ENCODE results near the gene CITED1. TPM values are rescaled to one million over a fixed set of nuclear protein-coding genes. Genes with fewer than 3 reads are reported as not detected.
"Not testable (repeated sequence)": the region's sequence is repeated elsewhere in the genome, so short reads cannot be mapped to it uniquely, and the experiment has no call there.

Gene CITED1
- total RNA-seq, 1 donor from 2014 or later: not detected

DNA sequence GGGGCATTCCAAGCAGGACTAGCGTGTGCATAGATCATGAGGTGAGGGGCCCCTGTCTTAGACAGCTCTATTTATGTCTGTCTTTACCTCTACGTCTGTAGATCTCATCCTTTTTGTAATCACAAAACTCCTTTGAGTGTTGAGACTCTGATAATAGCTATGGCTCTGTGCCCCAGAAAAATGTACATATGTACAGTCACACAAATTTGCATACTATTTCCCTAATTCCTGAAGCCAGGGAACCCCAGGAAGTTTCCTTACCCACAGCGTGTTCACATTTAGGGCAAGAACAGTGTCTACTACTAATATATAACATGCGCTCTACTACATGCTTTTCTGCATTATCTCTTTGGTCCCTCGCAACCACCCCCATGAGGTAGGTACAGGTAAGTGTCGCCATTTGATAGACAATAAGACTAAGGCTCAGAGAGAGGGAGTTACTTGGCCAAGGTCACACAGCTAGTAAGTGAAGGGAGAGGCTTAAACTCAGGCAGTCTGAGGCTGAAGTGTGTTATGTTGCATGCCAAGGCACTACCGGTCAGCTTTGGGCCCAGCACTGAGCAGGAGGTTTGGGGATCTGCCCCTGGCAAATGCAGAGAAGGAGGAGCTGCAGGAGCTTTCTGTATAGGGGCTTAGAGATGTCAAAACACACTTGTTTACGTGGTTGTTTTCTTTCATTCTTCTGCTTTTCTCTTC, 21.0 kb upstream of the CITED1 start:
- DNase-seq (ENCODE audit: low read depth): no peak
- H3K4me3 ChIP-seq (ENCODE audit: low read depth, low read length): no peak overlapping the region
- TF ChIP-seq, protein P1, sequence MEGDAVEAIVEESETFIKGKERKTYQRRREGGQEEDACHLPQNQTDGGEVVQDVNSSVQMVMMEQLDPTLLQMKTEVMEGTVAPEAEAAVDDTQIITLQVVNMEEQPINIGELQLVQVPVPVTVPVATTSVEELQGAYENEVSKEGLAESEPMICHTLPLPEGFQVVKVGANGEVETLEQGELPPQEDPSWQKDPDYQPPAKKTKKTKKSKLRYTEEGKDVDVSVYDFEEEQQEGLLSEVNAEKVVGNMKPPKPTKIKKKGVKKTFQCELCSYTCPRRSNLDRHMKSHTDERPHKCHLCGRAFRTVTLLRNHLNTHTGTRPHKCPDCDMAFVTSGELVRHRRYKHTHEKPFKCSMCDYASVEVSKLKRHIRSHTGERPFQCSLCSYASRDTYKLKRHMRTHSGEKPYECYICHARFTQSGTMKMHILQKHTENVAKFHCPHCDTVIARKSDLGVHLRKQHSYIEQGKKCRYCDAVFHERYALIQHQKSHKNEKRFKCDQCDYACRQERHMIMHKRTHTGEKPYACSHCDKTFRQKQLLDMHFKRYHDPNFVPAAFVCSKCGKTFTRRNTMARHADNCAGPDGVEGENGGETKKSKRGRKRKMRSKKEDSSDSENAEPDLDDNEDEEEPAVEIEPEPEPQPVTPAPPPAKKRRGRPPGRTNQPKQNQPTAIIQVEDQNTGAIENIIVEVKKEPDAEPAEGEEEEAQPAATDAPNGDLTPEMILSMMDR (IDR thresholded peaks at IDR 0.05; ENCODE audit: insufficient read depth, low read length, poor library complexity, severe bottlenecking): no peak
- no peaks in the 10 kb centered on the region for H3K36me3 ChIP-seq (ENCODE audit: control insufficient read depth, insufficient read depth, low read length)
- peaks cover 2% of the 10 kb centered on the region for H3K27me3 ChIP-seq (ENCODE audit: control insufficient read depth, insufficient read depth, low read length)

DNA sequence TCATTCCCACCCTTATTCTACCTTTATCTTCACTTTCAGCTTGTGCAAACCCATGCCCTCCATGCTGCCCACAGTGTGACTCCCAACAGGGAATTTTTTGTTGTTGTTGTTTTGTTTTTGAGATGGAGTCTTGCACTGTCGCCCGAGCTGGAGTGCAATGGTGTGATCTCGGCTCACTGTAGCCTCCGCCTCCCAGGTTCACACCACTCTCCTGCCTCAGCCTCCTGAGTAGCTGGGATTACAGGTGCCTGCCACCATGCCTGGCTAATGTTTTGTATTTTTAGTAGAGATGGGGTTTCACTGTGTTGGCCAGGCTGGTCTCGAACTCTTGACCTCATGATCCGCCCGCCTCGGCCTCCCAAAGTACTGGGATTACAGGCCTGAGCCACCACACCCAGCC, 13.9 kb upstream of the CITED1 start:
- H3K4me3 ChIP-seq (ENCODE audit: low read depth, low read length); H3K36me3 ChIP-seq (ENCODE audit: control insufficient read depth, insufficient read depth, low read length); DNase-seq (ENCODE audit: low read depth): not testable (repeated sequence)
- H3K27me3 ChIP-seq (ENCODE audit: control insufficient read depth, insufficient read depth, low read length): peaks cover 15% of the 10 kb centered on the region

GRCh38 chrX:72317139-72317538, 11.4 kb upstream of the CITED1 start:
- H3K27me3 ChIP-seq (ENCODE audit: control insufficient read depth, insufficient read depth, low read length): peaks cover 28% of the 10 kb centered on the region
- TF ChIP-seq, protein P1 (IDR thresholded peaks at IDR 0.05; ENCODE audit: insufficient read depth, low read length, poor library complexity, severe bottlenecking): no peak
- no peak for DNase-seq (ENCODE audit: low read depth)
- no peak overlapping the region for H3K4me3 ChIP-seq (ENCODE audit: low read depth, low read length)
- no peaks in the 10 kb centered on the region for H3K36me3 ChIP-seq (ENCODE audit: control insufficient read depth, insufficient read depth, low read length)

DNA sequence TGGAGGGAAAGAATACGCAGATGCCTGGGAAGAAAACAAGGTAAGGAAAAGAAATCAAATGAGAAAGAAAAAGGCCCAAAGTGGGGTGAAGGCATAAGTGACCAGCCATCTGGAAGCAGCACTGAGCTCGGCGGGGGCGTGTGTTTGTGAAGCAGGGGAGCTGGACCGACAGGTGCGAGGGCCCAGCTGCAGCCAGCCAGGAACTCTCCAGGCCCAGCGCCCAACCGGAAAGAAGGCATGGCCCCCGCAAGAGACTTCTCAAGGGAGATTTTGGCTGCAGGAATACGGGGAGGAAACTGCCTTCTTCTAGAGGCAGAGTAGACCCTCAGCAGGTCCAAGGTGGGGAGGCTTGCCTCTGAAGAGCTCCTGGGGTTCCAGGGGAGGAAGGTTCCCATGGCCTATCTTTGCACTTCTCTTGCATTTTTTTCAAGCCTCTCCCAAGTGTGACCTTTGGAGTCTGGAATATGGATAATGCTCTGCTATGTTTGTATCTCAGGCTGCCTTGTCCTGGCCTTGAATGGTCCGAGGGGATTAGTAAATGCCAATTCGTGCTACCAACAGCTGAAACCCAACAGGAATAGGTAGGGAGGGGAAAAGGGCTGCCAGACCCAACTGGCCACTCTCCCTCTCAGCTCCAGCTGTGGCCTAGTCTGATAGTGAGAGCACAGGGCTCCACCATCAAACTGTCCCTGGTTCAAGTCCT, 10.8 kb upstream of the CITED1 start:
- no peak for DNase-seq (ENCODE audit: low read depth)
- Histone ChIP-seq H3K36me3 (ENCODE audit: control insufficient read depth, insufficient read depth, low read length) (no peaks in the 10 kb centered on the region), H3K27me3 (ENCODE audit: control insufficient read depth, insufficient read depth, low read length) (peaks cover 28% of the 10 kb centered on the region), H3K4me3 (ENCODE audit: low read depth, low read length) (no peak overlapping the region)
- TF ChIP-seq, protein P1 (IDR thresholded peaks at IDR 0.05; ENCODE audit: insufficient read depth, low read length, poor library complexity, severe bottlenecking): no peak

GRCh38 chrX:72314881-72315280, 9.2 kb upstream of the CITED1 start:
- Histone ChIP-seq H3K4me3 (ENCODE audit: low read depth, low read length) (no peak overlapping the region), H3K36me3 (ENCODE audit: control insufficient read depth, insufficient read depth, low read length) (no peaks in the 10 kb centered on the region), H3K27me3 (ENCODE audit: control insufficient read depth, insufficient read depth, low read length) (peaks cover 32% of the 10 kb centered on the region)
- TF ChIP-seq, protein P1 (IDR thresholded peaks at IDR 0.05; ENCODE audit: insufficient read depth, low read length, poor library complexity, severe bottlenecking): no peak
- no peak for DNase-seq (ENCODE audit: low read depth)

- DNase-seq (ENCODE audit: low read depth): no peak
- Histone ChIP-seq H3K36me3 (ENCODE audit: control insufficient read depth, insufficient read depth, low read length) (no peaks in the 10 kb centered on the region), H3K27me3 (ENCODE audit: control insufficient read depth, insufficient read depth, low read length) (peaks cover 38% of the 10 kb centered on the region), H3K4me3 (ENCODE audit: low read depth, low read length) (no peak overlapping the region)
- TF ChIP-seq, protein P1 (IDR thresholded peaks at IDR 0.05; ENCODE audit: insufficient read depth, low read length, poor library complexity, severe bottlenecking): no peak
Measured at GRCh38 chrX:72313707-72314641, 8.3 kb upstream of the CITED1 start.
